Astrocyte of the spinal cord (primary cell): ENCODE measurements around the gene CDR2L.
"Not testable (repeated sequence)": the region's sequence is repeated elsewhere in the genome, so short reads cannot be mapped to it uniquely, and the experiment has no call there.

Source experiments
- DNase-seq: peaks from one replicate; pipeline ENCODE4 v3.0.0; 2011; ENCODE audit warnings: low read depth, low spot score
- H3K4me3 ChIP-seq: 2 replicates; pipeline ENCODE4 v1.5.1; 2011; ENCODE audit warnings: low read depth, mild to moderate bottlenecking, low read length, moderate library complexity
- in situ Hi-C: cut with HindIII; loops from 2 replicates; pipeline ENCODE4 v1.10.0; 2017; ENCODE audit warnings: low sequenced_read_pairs
- TF ChIP-seq, protein P1 (sequence below): IDR thresholded peaks from 2 replicates; pipeline ENCODE4 v1.5.1; 2012; ENCODE audit warnings: low read depth, mild to moderate bottlenecking, low read length, inconsistent platforms

The CDR2L gene

DNA sequence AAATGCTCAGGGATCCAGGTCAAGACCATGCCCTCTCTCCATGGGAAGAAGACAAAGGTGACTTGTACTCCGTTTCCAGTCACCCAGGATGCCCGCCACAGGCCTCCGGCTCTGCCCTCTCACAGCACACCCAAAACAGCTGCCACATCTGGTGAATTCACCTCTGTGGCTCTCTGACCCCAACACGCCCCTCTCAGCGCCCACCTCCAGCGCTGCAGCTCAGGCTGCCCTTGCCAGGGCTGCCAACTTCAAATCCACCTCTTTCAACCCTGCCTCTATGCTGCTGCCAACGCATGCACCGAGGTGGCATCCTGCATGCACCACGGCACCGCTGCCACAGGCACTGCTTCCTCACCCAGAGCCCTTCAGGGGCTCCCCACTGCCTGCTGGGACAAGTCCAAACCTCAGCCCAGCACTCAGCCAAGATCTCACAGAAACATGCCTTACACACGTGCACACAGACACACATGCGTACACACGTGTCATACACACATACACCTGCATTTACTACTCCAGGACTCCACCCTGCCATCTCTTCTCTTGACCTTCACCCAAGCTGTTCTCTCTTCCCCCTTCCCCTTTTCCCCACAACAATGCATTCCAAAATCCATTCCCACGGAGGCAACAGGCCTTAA, 22.3 kb upstream of the CDR2L start:
- no peak overlapping the region for H3K4me3 ChIP-seq
- in situ Hi-C loops, result no loop called here
- TF ChIP-seq, protein P1, sequence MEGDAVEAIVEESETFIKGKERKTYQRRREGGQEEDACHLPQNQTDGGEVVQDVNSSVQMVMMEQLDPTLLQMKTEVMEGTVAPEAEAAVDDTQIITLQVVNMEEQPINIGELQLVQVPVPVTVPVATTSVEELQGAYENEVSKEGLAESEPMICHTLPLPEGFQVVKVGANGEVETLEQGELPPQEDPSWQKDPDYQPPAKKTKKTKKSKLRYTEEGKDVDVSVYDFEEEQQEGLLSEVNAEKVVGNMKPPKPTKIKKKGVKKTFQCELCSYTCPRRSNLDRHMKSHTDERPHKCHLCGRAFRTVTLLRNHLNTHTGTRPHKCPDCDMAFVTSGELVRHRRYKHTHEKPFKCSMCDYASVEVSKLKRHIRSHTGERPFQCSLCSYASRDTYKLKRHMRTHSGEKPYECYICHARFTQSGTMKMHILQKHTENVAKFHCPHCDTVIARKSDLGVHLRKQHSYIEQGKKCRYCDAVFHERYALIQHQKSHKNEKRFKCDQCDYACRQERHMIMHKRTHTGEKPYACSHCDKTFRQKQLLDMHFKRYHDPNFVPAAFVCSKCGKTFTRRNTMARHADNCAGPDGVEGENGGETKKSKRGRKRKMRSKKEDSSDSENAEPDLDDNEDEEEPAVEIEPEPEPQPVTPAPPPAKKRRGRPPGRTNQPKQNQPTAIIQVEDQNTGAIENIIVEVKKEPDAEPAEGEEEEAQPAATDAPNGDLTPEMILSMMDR, result no peak
- DNase-seq, result no peak

DNA sequence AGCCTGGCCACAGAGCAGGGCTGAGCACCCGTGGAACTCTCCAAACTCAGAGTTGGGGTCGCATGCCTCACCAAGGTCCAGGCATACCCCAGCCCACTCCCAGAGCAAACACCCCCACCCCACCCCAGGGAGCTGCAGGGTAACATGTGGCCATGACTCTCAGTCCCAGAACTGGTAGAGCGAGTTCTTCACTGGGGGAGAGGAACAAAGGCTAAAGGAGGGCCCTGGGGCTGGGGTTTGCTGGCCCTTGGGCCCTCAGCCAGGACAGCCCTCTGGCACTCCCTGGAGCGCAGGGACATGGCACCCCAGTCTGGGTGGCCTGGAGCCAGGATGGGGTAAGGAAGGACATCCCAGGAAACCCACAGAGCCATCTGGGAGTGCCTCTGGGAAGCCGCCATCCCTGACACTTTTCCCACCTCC, 19.1 kb upstream of the CDR2L start:
- no peak overlapping the region for H3K4me3 ChIP-seq
- DNase-seq, result no peak
- TF ChIP-seq, protein P1, result no peak
- in situ Hi-C loops, result no loop called here

DNA sequence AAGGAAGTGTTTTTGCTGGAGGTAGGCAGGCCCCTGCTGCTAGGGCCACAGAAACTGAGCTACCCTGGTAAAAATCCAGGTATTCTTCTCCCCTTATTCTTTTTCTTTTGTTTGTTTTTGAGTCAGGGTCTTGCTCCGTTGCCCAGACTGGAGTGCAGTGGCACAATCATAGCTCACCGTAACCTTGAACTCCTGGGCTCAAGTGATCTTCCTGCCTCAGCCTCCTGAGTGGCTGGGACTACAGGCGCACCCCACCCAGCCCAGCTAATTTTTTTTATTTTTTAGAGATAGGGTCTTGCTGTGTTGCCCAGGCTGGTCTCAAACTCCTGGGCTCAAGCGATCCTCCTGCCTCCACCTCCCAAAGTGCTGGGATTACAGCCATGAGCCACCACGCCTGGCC, 17.9 kb upstream of the CDR2L start:
- DNase-seq, H3K4me3 ChIP-seq, in situ Hi-C loops: not testable (repeated sequence)

DNA sequence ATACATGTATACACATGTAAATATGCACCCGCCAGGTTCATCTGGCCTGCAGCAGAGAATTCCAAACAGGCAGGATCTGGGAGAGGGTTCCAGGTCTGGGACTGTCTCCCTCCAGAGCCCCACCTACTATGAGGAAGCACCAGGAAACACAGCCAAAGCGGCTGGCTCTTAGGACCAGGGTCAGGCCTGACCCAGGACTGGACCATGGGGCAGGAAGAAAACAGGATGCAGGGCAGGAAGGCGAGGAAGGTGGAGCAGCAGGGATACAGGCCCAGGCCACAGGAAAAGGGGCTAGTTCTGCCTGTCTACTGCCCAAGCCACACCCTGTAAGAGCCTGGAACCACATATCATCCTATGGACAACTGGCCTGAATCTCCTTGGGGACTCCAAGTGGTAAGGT, 17.0 kb upstream of the CDR2L start:
- in situ Hi-C loops, result no loop called here
- H3K4me3 ChIP-seq, result no peak overlapping the region
- DNase-seq, result no peak
- TF ChIP-seq, protein P1, result no peak

DNA sequence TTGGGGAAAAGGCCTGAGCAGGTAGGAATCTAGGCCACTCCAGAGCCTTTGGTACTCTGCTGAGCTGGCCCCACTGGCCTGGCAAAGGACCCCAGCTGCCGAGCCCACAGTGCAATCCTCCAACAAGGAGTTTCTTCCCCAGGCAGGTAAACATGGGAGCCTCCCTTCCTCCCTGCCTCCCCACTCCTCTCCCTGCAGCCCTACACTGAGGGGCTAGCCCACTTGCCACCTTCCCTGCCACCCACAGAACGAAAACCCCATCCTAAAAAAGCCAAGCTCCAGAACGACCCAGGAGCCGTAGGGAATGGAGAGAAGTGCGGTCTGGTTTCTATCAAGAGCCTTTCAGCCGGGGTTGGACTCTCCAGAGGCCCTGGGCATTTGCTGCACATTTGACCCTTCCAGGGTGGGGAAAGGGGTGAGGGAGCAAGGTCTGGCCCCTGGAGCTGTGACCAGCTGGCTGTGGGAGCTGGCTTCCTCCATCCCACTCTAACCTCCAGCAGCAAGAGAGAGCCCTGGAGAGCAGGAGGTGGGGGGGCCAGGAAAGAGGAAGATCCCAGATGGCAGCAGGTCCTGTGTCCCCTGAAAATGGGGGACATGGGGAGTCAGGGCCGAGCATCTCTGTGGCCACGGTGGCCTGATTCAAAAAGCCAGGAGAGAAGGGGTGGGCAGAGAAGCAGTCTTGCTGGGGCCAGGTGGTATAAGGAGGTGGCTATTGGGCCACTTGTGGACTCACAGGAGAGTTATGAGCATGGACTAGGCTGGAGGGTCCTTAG, 16.2 kb upstream of the CDR2L start:
- no peak for DNase-seq
- in situ Hi-C loops, result no loop called here
- TF ChIP-seq, protein P1, result no peak
- H3K4me3 ChIP-seq, result no peak overlapping the region

DNA sequence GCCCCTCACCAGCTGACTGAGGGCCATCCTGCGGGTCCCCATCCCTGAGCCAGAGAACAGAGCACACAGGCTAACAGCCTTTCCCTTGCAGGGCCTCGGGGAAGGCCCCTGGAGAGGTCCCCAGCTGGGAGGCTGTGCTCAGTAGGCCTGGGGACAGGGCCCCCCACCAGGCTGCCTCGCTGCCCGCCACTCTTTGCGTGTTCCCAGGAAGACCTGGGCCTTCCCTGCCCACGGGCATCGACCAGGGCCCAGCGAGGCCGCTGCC, 15.7 kb upstream of the CDR2L start:
- in situ Hi-C loops, result no loop called here
- no peak for DNase-seq
- TF ChIP-seq, protein P1, result no peak
- H3K4me3 ChIP-seq, result no peak overlapping the region

DNA sequence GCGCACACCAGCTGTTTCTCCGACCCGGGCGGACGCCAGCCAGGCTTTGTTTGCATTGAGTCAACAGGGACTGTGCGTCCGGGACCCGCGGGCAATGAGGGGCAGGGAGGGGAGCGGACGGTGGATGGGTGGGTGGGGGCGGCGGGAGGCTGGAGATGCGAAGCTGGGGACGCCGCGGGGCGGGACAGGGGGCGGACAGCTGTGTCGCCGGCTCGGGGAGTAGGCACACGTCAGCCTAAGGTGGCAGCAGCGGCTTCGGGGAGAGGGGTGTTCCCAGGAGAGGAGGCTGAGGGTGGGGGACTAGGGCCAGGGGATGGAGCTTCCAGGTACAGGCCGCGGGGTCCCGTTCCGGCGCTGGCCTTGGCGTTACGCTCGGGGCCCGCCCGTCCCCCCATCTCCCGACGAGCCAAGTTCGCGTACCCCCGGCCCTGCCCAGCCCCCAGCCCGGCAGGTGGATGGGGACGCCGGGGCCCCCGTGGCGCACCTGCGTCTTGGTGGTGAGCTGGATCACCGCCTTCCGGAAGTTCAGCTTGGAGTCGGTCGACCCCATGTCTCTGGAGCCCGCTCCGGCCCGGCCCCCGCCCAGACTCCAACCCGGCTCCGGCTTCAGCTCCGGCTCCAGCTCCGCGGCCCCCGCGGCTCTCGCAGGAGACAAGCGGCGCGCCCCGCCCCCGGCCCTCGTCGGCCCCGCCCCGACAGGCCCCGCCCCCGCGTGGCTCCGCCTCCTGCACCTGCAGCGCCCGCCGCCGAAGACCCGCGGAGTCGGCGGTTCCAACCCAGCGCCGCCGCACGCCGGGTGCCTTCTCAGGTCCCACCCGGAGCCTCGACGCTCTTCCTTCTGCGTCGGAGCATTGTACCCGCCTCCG, 15.1 kb upstream of the CDR2L start, which contains the start of gene HID1:
HID1 (minus strand) TSS at position 653 of the 866 bp plus-strand sequence; CDS start at position 550, 103 bp downstream.
- in situ Hi-C loops, result no loop called here
- DNase-seq, result no peak
- H3K4me3 ChIP-seq, result peak within 1 kb of the TSS; percentile 37
- TF ChIP-seq, protein P1, result no peak
